ENCODE data around the gene SHE. TPM values are rescaled to one million over a fixed set of nuclear protein-coding genes. Genes with fewer than 3 reads are reported as not detected.
A peak's percentile ranks its signal among the peaks of the same experiment; 100 is the strongest.
"Not testable (repeated sequence)": the region's sequence is repeated elsewhere in the genome, so short reads cannot be mapped to it uniquely, and the experiment has no call there.

SHE gene
- total and polyA plus RNA-seq, 12 donors = 7.9 to 19.6 (median 13.3) TPM

GRCh38 chr1:154489695-154490274, 12.4 kb downstream of the SHE start:
- intact Hi-C loops (cut with DNase I) = loop anchor here in 4 of 10 donors (10.0 kb wide), 2 partner anchors 385 to 565 kb away; partner anchors contain the start of genes KCNN3 (in 3 of the 4) and ADAM15 (in 1 of the 4)
- DNase-seq (no peak), ATAC-seq (no peak)
- Histone ChIP-seq H3K27me3 (peaks cover 0 to 7% (median 0%) of the 10 kb centered on the region in 7 donors), H3K9me3 (no peaks in the 10 kb centered on the region), H3K4me1 (peaks cover 16 to 94% (median 87%) of the 10 kb centered on the region in 9 donors), H3K27ac (peak overlapping the region in 9 of 10 donors; percentile 1 to 95 (median 63)), H3K36me3 (peaks cover 0 to 60% (median 10%) of the 10 kb centered on the region in 9 donors), H3K4me3 (no peak overlapping the region)
- no peak for TF ChIP-seq CTCF (IDR thresholded peaks at IDR 0.05)
- WGBS, 2 donors = 60 to 61% methylated on average over 5 of the region's 5 CpGs

GRCh38 chr1:154488922-154489321, 13.3 kb downstream of the SHE start:
- no peak for TF ChIP-seq CTCF (IDR thresholded peaks at IDR 0.05)
- DNase-seq (no peak), ATAC-seq (no peak)
- WGBS, 2 donors = 52 to 58% methylated on average over 20 of the region's 20 CpGs
- Histone ChIP-seq H3K27ac (peak overlapping the region; percentile 5 to 95 (median 58)), H3K9me3 (no peaks in the 10 kb centered on the region), H3K27me3 (peaks cover 0 to 7% (median 0%) of the 10 kb centered on the region in 7 donors), H3K4me1 (peaks cover 16 to 94% (median 88%) of the 10 kb centered on the region in 9 donors), H3K4me3 (no peak overlapping the region), H3K36me3 (peaks cover 0 to 61% (median 11%) of the 10 kb centered on the region in 9 donors)
- intact Hi-C loops (cut with DNase I) = loop anchor here in 4 of 10 donors (10.0 kb wide), 2 partner anchors 386 to 566 kb away; partner anchors contain the start of genes KCNN3 (in 3 of the 4) and ADAM15 (in 1 of the 4)

GRCh38 chr1:154486756-154487155, 15.5 kb downstream of the SHE start:
- not testable (repeated sequence) for H3K27me3 ChIP-seq, ATAC-seq, H3K9me3 ChIP-seq, H3K4me3 ChIP-seq, DNase-seq
- Histone ChIP-seq H3K27ac (peak overlapping the region; percentile 33 to 95 (median 72)), H3K36me3 (peaks cover 0 to 79% (median 15%) of the 10 kb centered on the region in 9 donors), H3K4me1 (peaks cover 13 to 82% (median 71%) of the 10 kb centered on the region in 9 donors)
- 60 to 75% methylated on average over 5 of the region's 5 CpGs for WGBS, 2 donors
- intact Hi-C loops (cut with DNase I) = loop anchor here in 4 of 10 donors (10.0 kb wide), 2 partner anchors 388 to 568 kb away; partner anchors contain the start of genes KCNN3 (in 3 of the 4) and ADAM15 (in 1 of the 4)

- no peak for TF ChIP-seq CTCF (IDR thresholded peaks at IDR 0.05)
- peak overlapping the region; percentile 33 to 95 (median 72) for H3K27ac ChIP-seq
- ATAC-seq (no peak), DNase-seq (no peak)
- WGBS, 2 donors = 55 to 59% methylated on average over 7 of the region's 7 CpGs
- intact Hi-C loops (cut with DNase I) = loop anchor here in 5 of 10 donors (1.0 to 10.0 kb wide), 5 partner anchors 7 to 569 kb away; partner anchors contain the start of genes KCNN3 (in 3 of the 5) and ADAM15 (in 1 of the 5)
- H3K4me3 ChIP-seq = no peak overlapping the region
- H3K27me3 ChIP-seq = peaks cover 0 to under 1% (median 0%) of the 10 kb centered on the region in 7 donors
- H3K9me3 ChIP-seq = no peaks in the 10 kb centered on the region
- peaks cover 0 to 80% (median 15%) of the 10 kb centered on the region in 9 donors for H3K36me3 ChIP-seq
- H3K4me1 ChIP-seq = peaks cover 9 to 82% (median 67%) of the 10 kb centered on the region in 9 donors
These were observed 16.2 kb downstream of the SHE start for GRCh38 chr1:154485910-154486496.
